GM12878 (cell line): Measurements from ENCODE around the gene F10. TPM values are rescaled to one million over a fixed set of nuclear protein-coding genes. Genes with fewer than 3 reads are reported as not detected.

Experiments used
- ATAC-seq: fragments of 200-7000 bp; cut with Tn5 transposase; 3 replicates; pipeline ENCODE4 v1.9.1; 2020; ENCODE audit warnings: mild to moderate bottlenecking, moderate library complexity
- BruUV-seq: library from RNA; stranded (reverse); fragments of 400-500 nt; replicated peaks from 2 replicates; lab custom pipeline; 2021; lab: Mats Ljungman, UMichigan
- CTCF ChIA-PET: fragments of 300-600 bp; sonication (Branson Sonifier 250); formaldehyde crosslinking; extraction: SDS; loops from one replicate; lab custom pipeline; 2021; ENCODE audit warnings: inconsistent platforms; lab: Yijun Ruan, JAX
- POLR2A ChIA-PET: fragments of 350-600 bp; formaldehyde crosslinking; extraction: SDS; loops from one replicate; lab custom pipeline; 2021; ENCODE audit warnings: inconsistent platforms; lab: Charles Lee
- RAD21 ChIA-PET: fragments of 300-600 bp; sonication (Branson Sonifier 250); formaldehyde crosslinking; loops from one replicate; lab custom pipeline; 2023; ENCODE audit warnings: antibody characterized with exemption; ENCODE audit not compliant: unreplicated experiment; lab: Charles Lee
- SMC1A ChIA-PET: fragments of 300-600 bp; sonication (Branson Sonifier 250); formaldehyde crosslinking; loops from one replicate; lab custom pipeline; 2023; ENCODE audit not compliant: unreplicated experiment, uncharacterized antibody; lab: Charles Lee
- DNase-seq: peaks from one replicate; pipeline ENCODE4 v3.0.0-alpha.2; 2011; ENCODE audit warnings: low read depth, low spot score
- FAIRE-seq: peaks from 3 replicates; lab custom pipeline; 2011; peaks lifted over from hg19 to GRCh38; lab: Jason Lieb, UNC
- H2AFZ ChIP-seq: 2 replicates; pipeline ENCODE4 v1.6.0; 2011; ENCODE audit warnings: low read depth, low read length, control low read depth; ENCODE audit not compliant: control insufficient read depth
- H3K27ac ChIP-seq: 2 replicates; pipeline ENCODE4 v1.5.1; 2011; ENCODE audit warnings: control low read depth; ENCODE audit not compliant: control insufficient read depth, insufficient read depth
- H3K27me3 ChIP-seq, 2 experiments: replicated peaks in 1 of 2; 2 replicates each; pipeline versions ENCODE4 v1.6.0 to v1.6.1; 2011; ENCODE audit warnings: low read length in 1 of 2; ENCODE audit not compliant: control insufficient read depth in 2 of 2, insufficient read depth in 2 of 2
- H3K36me3 ChIP-seq, 2 experiments: 2 replicates each; pipeline ENCODE4 v1.5.1; 2011; ENCODE audit warnings: low read length in 1 of 2; ENCODE audit not compliant: control insufficient read depth in 2 of 2, insufficient read depth in 2 of 2
- H3K4me1 ChIP-seq: 2 replicates; pipeline ENCODE4 v1.6.1; 2011; ENCODE audit warnings: mild to moderate bottlenecking, low read length, moderate library complexity, mixed read lengths; ENCODE audit not compliant: control insufficient read depth, insufficient read depth
- H3K4me2 ChIP-seq: 2 replicates; pipeline ENCODE4 v1.6.0; 2011; ENCODE audit warnings: control low read depth; ENCODE audit not compliant: control insufficient read depth, insufficient read depth
- H3K4me3 ChIP-seq: fragments of 200-600 bp; sonication (generic); 2 replicates; pipeline ENCODE4 v1.5.1; 2016
- H3K79me2 ChIP-seq: 2 replicates; pipeline ENCODE4 v1.6.0; 2011; ENCODE audit warnings: low read length; ENCODE audit not compliant: control insufficient read depth, insufficient read depth
- H3K9ac ChIP-seq: 2 replicates; pipeline ENCODE4 v1.8.0; 2011; ENCODE audit warnings: low read length, control low read depth, mixed read lengths; ENCODE audit not compliant: control insufficient read depth, insufficient read depth
- H3K9me3 ChIP-seq: replicated peaks from 3 replicates; pipeline ENCODE4 v1.5.1; 2011; ENCODE audit warnings: mild to moderate bottlenecking, low read length; ENCODE audit not compliant: control insufficient read depth, insufficient read depth
- H4K20me1 ChIP-seq: 2 replicates; pipeline ENCODE4 v1.6.0; 2011; ENCODE audit not compliant: control insufficient read depth, insufficient read depth
- BHLHE40 ChIP-seq, 2 experiments: fragments of 450-650 bp in 1 of 2; IDR thresholded peaks; 2 replicates each; pipeline ENCODE4 v1.6.1; 2011 to 2017; ENCODE audit warnings: low read depth in 2 of 2, borderline replicate concordance in 1 of 2, improper control_type of control experiment in 1 of 2, low read length in 1 of 2, mild to moderate bottlenecking in 1 of 2
- FOS ChIP-seq: IDR thresholded peaks from 3 replicates; pipeline ENCODE4 v1.6.1; 2011; ENCODE audit warnings: borderline replicate concordance; ENCODE audit not compliant: insufficient read length; ENCODE audit errors: extremely low read depth
- GABPA ChIP-seq: IDR thresholded peaks from 2 replicates; pipeline ENCODE4 v1.6.1; 2014; ENCODE audit warnings: antibody characterized with exemption, low read depth, mild to moderate bottlenecking, inconsistent platforms
- IKZF2 ChIP-seq, 2 experiments: fragments of 450-650 bp; IDR thresholded peaks; 2 replicates each; pipeline ENCODE4 v1.6.1; 2017; ENCODE audit warnings: mild to moderate bottlenecking in 2 of 2, moderate library complexity in 2 of 2
- MXI1 ChIP-seq: fragments of 150-350 bp; IDR thresholded peaks from 2 replicates; pipeline ENCODE4 v1.6.1; 2011; ENCODE audit warnings: low read depth, mild to moderate bottlenecking, inconsistent platforms, low read length, improper control_type of control experiment
- MYC ChIP-seq: IDR thresholded peaks from 2 replicates; pipeline ENCODE4 v1.6.1; 2011; ENCODE audit warnings: mild to moderate bottlenecking, low read length, moderate library complexity, inconsistent platforms; ENCODE audit not compliant: insufficient read depth, insufficient replicate concordance, insufficient read length, severe bottlenecking
- NR2C2 ChIP-seq: IDR thresholded peaks from 2 replicates; pipeline ENCODE4 v1.6.1; 2011; ENCODE audit warnings: borderline replicate concordance, low read depth; ENCODE audit not compliant: control insufficient read depth, insufficient read length
- RAD21 ChIP-seq: IDR thresholded peaks from 2 replicates; pipeline ENCODE4 v1.6.1; 2011; ENCODE audit warnings: mild to moderate bottlenecking, low read depth, low read length, moderate library complexity; ENCODE audit not compliant: insufficient read depth
- SREBF1 ChIP-seq: IDR thresholded peaks from 2 replicates; pipeline ENCODE4 v1.6.1; 2012; ENCODE audit warnings: mild to moderate bottlenecking, low read length
- USF1 ChIP-seq: IDR thresholded peaks from 2 replicates; pipeline ENCODE4 v1.6.1; 2011; ENCODE audit warnings: borderline replicate concordance, low read depth, mild to moderate bottlenecking, moderate library complexity, mixed read lengths, low read length; ENCODE audit not compliant: insufficient read depth; ENCODE audit errors: extremely low read length
- WGBS: methylation state at CpG from one replicate; pipeline ENCODE4 v1.1.6; 2016; ENCODE audit warnings: low lambda C conversion rate; ENCODE audit not compliant: insufficient replicate concordance, insufficient coverage; ENCODE audit errors: missing lambda C conversion rate; 5-methylcytosine and 5-hydroxymethylcytosine counted together
- in situ Hi-C: fragments of 300-500 bp; cut with MboI; formaldehyde crosslinking; loops from 9 replicates; pipeline ENCODE4 v1.14.3; 2018; ENCODE audit warnings: mixed read lengths
- intact Hi-C: fragments of 100-400 bp; cut with micrococcal nuclease; formaldehyde crosslinking; loops from one replicate; pipeline ENCODE4 v1.14.2; 2022; ENCODE audit not compliant: unreplicated experiment
- polyA plus RNA-seq, 11 experiments: library from polyadenylated mRNA; depleted of rRNA in 4 of 11; unstranded in 6 of 11; stranded (reverse) in 5 of 11; fragments of >200 nt; fragmentation: Nextera tagmentation in 4 of 11; fragmentation: Illumina TruSeq in 1 of 11; extraction: Ambion mirVana in 4 of 11; extraction: Trizol in 1 of 11; gene quantifications; 1 replicate in 1 of 11; 2 replicates in 10 of 11; pipeline versions ENCODE4 v1.2.1 to v1.2.3, GENCODE V29; 2011 to 2016; ENCODE audit warnings: inconsistent platforms in 2 of 11, missing spikeins in 2 of 11, low read depth in 1 of 11
- total RNA-seq, 4 experiments: library from RNA; depleted of rRNA in 3 of 4; stranded (reverse); fragments of >200 nt in 3 of 4; fragmentation: Illumina TruSeq in 1 of 4; extraction: Trizol in 1 of 4; gene quantifications; 2 replicates each; pipeline versions ENCODE4 v1.2.1 to v1.2.3, GENCODE V29; 2013 to 2021
- TF ChIP-seq, protein P1 (sequence below): fragments of 450-650 bp; IDR thresholded peaks from 2 replicates; pipeline ENCODE4 v1.6.1; 2017; ENCODE audit warnings: mild to moderate bottlenecking, moderate library complexity
- TF ChIP-seq, protein P2 (sequence below): IDR thresholded peaks from 2 replicates; pipeline ENCODE4 v1.6.1; 2012; ENCODE audit warnings: mild to moderate bottlenecking, low read depth, low read length
- TF ChIP-seq, protein P3 (sequence below): fragments of 450-650 bp; IDR thresholded peaks from 2 replicates; pipeline ENCODE4 v1.6.1; 2014; ENCODE audit warnings: mild to moderate bottlenecking

The F10 gene
- total and polyA plus RNA-seq, 10 of the 15 experiments (the other 5 are each of a cell fraction or from before 2014, with no cell fraction given): not detected

DNA sequence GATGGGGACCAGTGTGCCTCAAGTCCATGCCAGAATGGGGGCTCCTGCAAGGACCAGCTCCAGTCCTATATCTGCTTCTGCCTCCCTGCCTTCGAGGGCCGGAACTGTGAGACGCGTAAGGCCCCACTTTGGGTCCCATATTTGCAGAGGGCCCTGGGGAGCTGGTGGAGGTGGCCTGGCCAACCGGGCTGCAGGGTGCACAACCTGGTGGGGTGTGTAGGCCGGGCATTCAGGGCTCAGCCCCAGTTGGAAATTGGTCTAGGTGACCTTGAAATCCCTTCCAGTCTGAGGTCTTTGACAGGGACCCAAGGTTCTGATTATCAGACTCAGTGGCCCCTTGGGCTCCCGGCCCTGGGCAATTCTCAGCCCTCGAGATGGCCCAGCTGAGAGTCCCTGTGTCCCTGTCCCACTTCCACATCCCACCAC lies 8.7 kb upstream of the F10 start:
- no peak overlapping the region for H3K4me3 ChIP-seq
- no peaks in the 10 kb centered on the region for H4K20me1 ChIP-seq
- no peaks in the 10 kb centered on the region for H3K27me3 ChIP-seq
- H3K79me2 ChIP-seq: no peaks in the 10 kb centered on the region
- H3K36me3 ChIP-seq: no peaks in the 10 kb centered on the region
- RAD21 ChIA-PET: no interaction called here
- SMC1A ChIA-PET: no interaction called here
- CTCF ChIA-PET: no interaction called here
- 37% methylated on average over 8 of the region's 8 CpGs for WGBS
- no peak for ATAC-seq
- no TSS peak for BruUV-seq
- POLR2A ChIA-PET: no interaction called here
- no peak overlapping the region for H2AFZ ChIP-seq
- no peak overlapping the region for H3K4me2 ChIP-seq
- no peaks in the 10 kb centered on the region for H3K4me1 ChIP-seq
- no peak for DNase-seq
- H3K9ac ChIP-seq: no peak overlapping the region
- in situ Hi-C loops (no loop called here), intact Hi-C loops (no loop called here)
- no peak overlapping the region for H3K27ac ChIP-seq
- H3K9me3 ChIP-seq: peaks cover 1% of the 10 kb centered on the region; the same call in 1 of the 3 replicates
- FAIRE-seq: no peak
- TF ChIP-seq NR2C2 (no peak), MXI1 (no peak), BHLHE40 (IDR thresholded peaks at IDR 0.05; ENCODE audit: borderline replicate concordance in 1 of 2, low read depth in 2 of 2, low read length in 1 of 2) (no peak), RAD21 (no peak), FOS (no peak), SREBF1 (no peak), IKZF2 (IDR thresholded peaks at IDR 0.05) (no peak), USF1 (no peak), GABPA (no peak), MYC (no peak)
- TF ChIP-seq, protein P1, sequence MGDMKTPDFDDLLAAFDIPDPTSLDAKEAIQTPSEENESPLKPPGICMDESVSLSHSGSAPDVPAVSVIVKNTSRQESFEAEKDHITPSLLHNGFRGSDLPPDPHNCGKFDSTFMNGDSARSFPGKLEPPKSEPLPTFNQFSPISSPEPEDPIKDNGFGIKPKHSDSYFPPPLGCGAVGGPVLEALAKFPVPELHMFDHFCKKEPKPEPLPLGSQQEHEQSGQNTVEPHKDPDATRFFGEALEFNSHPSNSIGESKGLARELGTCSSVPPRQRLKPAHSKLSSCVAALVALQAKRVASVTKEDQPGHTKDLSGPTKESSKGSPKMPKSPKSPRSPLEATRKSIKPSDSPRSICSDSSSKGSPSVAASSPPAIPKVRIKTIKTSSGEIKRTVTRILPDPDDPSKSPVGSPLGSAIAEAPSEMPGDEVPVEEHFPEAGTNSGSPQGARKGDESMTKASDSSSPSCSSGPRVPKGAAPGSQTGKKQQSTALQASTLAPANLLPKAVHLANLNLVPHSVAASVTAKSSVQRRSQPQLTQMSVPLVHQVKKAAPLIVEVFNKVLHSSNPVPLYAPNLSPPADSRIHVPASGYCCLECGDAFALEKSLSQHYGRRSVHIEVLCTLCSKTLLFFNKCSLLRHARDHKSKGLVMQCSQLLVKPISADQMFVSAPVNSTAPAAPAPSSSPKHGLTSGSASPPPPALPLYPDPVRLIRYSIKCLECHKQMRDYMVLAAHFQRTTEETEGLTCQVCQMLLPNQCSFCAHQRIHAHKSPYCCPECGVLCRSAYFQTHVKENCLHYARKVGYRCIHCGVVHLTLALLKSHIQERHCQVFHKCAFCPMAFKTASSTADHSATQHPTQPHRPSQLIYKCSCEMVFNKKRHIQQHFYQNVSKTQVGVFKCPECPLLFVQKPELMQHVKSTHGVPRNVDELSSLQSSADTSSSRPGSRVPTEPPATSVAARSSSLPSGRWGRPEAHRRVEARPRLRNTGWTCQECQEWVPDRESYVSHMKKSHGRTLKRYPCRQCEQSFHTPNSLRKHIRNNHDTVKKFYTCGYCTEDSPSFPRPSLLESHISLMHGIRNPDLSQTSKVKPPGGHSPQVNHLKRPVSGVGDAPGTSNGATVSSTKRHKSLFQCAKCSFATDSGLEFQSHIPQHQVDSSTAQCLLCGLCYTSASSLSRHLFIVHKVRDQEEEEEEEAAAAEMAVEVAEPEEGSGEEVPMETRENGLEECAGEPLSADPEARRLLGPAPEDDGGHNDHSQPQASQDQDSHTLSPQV: no peak
- TF ChIP-seq, protein P2, sequence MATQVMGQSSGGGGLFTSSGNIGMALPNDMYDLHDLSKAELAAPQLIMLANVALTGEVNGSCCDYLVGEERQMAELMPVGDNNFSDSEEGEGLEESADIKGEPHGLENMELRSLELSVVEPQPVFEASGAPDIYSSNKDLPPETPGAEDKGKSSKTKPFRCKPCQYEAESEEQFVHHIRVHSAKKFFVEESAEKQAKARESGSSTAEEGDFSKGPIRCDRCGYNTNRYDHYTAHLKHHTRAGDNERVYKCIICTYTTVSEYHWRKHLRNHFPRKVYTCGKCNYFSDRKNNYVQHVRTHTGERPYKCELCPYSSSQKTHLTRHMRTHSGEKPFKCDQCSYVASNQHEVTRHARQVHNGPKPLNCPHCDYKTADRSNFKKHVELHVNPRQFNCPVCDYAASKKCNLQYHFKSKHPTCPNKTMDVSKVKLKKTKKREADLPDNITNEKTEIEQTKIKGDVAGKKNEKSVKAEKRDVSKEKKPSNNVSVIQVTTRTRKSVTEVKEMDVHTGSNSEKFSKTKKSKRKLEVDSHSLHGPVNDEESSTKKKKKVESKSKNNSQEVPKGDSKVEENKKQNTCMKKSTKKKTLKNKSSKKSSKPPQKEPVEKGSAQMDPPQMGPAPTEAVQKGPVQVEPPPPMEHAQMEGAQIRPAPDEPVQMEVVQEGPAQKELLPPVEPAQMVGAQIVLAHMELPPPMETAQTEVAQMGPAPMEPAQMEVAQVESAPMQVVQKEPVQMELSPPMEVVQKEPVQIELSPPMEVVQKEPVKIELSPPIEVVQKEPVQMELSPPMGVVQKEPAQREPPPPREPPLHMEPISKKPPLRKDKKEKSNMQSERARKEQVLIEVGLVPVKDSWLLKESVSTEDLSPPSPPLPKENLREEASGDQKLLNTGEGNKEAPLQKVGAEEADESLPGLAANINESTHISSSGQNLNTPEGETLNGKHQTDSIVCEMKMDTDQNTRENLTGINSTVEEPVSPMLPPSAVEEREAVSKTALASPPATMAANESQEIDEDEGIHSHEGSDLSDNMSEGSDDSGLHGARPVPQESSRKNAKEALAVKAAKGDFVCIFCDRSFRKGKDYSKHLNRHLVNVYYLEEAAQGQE: no peak
- TF ChIP-seq, protein P3, sequence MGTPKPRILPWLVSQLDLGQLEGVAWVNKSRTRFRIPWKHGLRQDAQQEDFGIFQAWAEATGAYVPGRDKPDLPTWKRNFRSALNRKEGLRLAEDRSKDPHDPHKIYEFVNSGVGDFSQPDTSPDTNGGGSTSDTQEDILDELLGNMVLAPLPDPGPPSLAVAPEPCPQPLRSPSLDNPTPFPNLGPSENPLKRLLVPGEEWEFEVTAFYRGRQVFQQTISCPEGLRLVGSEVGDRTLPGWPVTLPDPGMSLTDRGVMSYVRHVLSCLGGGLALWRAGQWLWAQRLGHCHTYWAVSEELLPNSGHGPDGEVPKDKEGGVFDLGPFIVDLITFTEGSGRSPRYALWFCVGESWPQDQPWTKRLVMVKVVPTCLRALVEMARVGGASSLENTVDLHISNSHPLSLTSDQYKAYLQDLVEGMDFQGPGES: no peak
